Neural cell (in vitro differentiated cells): ENCODE data around the gene NPFF.

ENCODE experiments used
- CTCF ChIP-seq: fragments of 450-650 bp; IDR thresholded peaks from 2 replicates; pipeline ENCODE4 v1.5.1; 2014; ENCODE audit warnings: antibody characterized with exemption, mild to moderate bottlenecking, moderate library complexity; ENCODE audit not compliant: poor library complexity, severe bottlenecking
- EZH2 ChIP-seq: fragments of 200-600, 300-800 bp; shearing (Covaris generic), sonication (generic); IDR thresholded peaks from 2 replicates; pipeline ENCODE4 v1.6.1; 2014; ENCODE audit warnings: antibody characterized with exemption, low read length, borderline replicate concordance, mild to moderate bottlenecking; ENCODE audit not compliant: insufficient read depth, poor library complexity, severe bottlenecking
- MXI1 ChIP-seq: fragments of 450-650 bp; conservative IDR thresholded peaks from 2 replicates; pipeline ENCODE4 v1.6.1; 2014; ENCODE audit warnings: antibody characterized with exemption, mild to moderate bottlenecking; ENCODE audit not compliant: poor library complexity, severe bottlenecking
- POLR2AphosphoS5 ChIP-seq: IDR thresholded peaks from 2 replicates; pipeline ENCODE4 v1.6.1; 2012
- RAD21 ChIP-seq: fragments of 450-650 bp; conservative IDR thresholded peaks from 2 replicates; pipeline ENCODE4 v1.6.1; 2014; ENCODE audit warnings: antibody characterized with exemption, mild to moderate bottlenecking, moderate library complexity

DNA sequence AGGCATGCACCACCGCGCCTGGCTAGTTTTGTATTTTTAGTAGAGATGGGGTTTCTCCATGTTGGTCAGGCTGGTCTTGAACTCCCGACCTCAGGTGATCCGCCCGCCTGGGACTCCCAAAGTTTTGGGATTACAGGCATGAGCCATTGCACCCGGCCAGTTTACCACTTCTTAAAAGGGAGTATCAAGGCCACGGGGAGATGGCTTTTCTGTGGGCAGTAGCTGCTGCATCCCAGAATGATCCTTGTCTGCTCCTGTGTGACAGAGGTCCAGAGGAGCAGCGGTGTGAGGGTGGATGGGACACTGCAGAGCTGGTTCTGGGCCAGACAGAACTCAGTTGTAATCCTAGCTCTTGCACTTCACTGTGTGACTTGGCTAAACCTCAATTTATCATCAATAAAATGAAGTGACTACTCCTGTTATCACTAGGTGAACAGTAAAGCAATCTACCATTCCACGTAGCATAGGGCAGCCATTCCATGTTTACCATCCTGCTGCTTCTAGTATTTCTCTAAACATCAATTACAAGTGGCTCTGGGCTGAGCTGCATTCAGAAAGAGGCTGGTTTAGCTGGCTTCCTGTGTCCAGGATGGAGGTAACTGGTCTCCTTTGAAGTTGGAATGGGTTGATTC, 3.0 kb upstream of the NPFF start:
- TF ChIP-seq CTCF = no peak
- TF ChIP-seq RAD21 = no peak
- no peak for TF ChIP-seq MXI1
- TF ChIP-seq POLR2AphosphoS5 = no peak
- no peak for TF ChIP-seq EZH2
